ENCODE results near the gene ARHGDIA.
"Not testable (repeated sequence)": the region's sequence is repeated elsewhere in the genome, so short reads cannot be mapped to it uniquely, and the experiment has no call there.

The ARHGDIA gene

DNA sequence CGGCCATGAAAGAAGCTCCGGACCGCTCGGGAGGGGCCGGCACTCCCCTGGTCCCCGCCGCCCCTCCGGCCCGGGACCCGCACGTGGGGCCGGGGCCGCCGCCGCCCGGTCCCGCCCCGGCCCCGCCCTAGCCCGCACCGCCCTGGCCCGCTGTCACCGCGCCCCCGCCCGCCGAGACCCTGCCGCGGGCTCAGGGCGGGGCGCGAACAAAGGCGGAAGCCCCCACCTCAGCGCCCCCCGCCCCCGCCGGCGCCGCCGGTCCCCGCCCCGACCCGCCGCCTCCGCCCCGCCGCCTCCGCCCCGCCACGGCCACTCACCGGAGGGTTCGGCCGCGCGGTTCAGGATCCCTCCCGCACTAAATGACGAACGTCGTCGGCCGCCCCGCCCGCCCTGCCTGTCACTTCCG is at the start of gene ARHGDIA:
ARHGDIA (minus strand) TSS at position 357 of the 406 bp plus-strand sequence. CDS start 1,407 bp downstream, outside the sequence.
- no peak for DNase-seq

DNA sequence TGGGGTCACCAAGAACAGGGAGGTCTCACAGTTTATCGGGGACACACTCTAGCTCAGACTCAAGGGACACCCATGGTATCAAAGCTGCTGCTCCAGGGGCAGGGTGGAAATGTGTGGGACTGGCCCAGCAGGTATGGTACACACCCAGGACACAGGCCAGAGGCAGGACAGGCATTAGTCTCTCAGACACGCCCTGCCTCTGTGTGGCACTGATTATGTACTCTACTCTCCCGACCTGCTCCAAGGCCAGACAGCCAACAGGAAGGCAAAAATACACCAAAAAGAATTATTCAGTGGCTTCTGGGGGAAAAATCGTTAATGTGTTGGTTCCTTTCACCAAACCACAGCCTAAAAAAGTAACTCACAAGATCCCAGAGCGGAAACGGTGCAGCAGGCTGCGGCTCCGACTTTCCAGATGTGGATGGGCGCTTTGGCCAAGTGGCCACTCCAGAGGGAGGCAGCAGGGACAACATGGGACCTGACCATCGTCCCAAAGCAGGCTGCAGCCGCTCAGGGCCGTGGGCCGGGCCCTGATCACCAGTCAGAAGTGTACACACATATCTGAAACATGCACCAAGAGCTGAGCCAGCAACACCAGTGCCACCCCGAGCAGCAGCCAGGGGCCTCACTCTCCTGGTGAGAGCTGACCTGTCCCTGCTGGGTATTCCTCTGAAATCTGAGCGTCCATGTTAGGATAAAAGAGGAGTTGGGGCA is 47.9 kb upstream of the ARHGDIA start:
- no peak for DNase-seq

DNA sequence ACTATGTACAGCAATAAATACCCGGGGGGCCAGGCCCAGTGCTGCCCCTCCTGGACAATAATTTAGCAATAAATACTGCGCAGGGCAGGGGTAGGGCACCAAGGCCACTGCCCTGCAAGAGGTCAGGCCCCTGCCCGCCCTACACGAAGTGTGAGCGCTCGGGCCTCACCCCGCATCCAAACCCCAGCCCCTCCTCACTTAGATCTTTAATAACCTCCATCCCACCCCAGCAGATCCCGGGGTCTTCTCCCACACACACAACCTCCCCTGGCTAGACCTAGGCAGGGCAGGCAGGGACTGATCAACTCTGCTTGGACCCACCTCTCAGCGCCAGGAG is 47.2 kb upstream of the ARHGDIA start:
- DNase-seq = not testable (repeated sequence)

DNA sequence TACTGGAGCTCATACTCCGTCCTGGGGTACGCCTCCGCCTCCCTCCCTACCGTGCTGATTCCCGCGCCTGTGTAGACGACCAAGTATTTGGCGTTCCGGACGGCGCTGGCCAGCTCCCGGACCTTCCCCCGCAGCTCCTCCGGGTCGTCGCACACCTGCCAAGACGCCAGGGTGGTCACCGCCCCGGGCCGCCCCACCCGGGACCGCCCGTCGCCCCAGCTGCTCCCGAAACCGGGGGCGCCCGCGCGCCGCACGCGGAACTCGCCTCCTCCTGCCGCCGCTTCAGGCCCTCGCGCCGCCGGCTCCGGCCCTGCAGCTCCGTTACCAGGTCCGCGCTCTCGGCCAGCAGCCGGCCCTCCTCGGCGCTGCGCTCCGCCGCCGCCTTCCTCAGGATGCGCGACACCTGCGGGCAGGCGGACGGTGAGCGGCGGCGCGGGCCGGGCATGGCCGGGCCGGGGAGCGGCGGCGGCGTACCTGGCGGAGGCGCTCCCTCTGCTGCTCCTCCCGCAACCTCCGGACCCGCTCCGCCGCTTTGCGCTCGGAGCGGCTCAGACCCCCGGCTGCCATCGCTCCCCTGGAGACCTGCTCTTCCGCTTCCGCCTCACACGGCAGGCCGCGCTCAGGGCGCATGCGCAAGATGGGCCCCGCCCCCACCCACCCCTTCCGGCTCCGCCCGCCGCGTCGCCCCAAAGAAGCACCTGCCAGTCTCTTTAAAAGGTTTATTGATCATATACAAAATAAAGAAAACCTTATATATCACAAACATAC is 46.6 kb upstream of the ARHGDIA start, which contains the start of gene SIRT7:
SIRT7 (minus strand) TSS at position 612 of the 768 bp plus-strand sequence; CDS start at position 567, 45 bp downstream.
- peak; percentile 78 to 87 for DNase-seq

DNA sequence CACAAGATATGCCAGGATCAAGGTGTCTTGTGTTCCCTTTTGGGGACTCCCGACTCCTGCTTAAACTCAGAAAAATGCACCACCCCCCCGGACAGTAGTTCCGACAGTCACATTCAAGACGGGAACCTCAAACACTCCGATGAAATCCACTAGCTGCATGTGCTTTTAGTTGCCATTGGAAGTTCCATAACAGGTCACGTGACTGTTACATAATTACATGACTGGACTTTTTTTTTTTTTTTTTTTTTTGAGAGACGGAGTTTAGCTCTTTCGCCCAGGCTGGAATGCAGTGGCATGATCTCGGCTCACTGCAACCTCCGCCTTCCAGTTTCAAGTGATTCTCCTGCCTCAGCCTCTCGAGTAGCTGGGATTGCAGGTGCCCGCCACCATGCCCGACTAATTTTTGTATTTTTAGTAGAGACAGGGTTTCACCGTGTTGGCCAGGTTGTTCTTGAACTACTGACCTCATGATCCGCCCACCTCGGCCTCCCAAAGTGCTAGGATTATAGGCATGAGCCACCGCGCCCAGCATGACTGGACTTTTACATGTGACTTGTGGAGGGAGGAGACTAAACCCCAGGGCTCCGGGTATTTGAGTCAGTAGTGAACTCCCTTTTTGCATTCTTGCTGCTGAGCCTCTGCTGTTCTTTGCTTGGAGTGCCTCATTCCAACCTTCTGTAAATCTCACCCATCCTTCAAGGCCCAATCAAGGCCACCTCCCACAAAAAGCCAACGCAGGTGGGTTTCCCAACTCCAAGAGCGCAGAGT is 45.3 kb upstream of the ARHGDIA start:
- DNase-seq = no peak

DNA sequence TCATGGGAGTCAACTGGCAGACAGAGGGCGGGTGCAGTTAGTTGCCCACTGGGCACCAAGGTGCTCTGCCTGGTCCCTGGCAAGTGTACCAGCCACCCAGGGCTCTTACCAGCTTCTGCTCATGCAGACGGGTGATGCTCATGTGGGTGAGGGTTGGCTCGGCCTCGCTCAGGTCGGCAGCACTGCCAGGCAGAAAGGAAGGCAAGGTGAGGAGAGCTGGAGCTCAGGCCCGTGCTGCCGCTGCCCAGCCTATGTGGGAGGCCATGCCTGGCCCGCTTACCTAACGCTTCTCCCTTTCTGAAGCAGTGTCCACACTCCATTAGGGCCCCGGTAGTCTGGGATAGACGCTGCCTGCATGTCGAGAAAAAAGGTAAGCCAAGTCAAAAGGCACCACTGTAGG is 44.2 kb upstream of the ARHGDIA start:
- no peak for DNase-seq

DNA sequence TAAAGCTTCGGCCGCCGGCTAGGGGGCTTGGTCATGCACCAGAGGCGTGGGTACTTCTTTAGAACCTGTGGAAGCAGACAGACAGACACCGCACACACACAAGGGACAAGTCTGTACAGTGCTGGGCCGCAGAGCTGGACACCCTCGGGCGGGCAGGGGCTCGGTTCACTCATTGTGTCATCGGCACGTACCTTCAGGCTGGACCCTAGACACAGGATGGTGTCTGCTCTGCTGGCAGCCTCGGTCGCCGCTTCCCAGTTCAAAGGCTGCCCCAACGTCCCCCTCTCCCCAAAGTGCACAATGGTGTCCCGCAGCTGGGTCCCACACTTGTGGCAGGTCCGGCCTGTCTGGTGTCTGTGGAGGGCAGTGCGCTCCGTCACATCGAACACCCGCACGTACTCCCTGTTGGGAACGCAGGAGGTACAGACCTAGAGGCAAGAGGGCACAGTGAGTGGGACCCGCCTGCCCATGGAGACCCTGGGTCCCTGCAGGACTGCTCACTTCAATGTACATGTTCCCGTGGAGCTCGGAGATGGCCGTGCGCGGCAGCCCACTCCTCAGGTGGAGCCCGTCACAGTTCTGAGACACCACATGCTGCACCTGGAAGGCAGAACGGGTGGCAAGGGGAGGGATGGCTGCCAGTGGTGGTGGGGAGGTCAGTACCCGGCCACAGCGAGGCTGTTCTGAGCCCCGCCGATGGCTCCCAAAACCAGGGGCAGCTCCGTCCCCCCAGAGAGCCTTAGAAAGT is 43.1 kb upstream of the ARHGDIA start:
- no peak for DNase-seq

DNA sequence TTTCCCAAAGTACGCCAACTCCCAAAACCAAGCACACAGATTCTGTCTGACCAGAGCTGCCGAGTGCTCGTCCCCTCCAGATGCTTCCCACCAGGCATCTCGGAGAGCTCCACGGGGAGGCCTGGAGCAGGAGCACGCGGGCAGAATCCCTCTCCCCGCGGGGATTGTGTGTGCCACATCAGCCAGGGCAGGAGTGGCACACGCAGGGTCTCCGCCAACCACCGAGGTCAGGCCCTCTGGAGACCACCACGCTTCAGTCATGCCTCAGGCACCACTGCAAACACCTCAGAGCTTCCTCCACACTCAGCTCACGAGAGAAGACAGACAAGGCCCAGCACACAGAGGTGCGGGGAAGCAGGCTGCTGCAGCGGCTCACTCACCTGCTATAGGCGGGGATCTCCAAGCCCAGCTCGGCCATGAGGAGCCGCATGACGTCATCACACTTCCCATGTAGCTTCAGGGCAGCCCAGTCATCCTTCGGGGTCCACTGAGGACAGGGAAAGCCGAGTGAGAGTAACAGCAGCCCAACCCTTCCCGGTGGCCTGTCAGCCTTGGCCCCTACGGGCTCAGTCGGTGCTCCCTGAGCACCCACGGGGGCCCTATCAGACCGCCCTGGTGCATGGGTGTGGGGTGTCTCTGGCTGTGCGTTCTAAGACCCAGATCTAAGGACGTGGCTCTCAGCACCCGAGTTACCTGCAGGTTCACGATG is 42.4 kb upstream of the ARHGDIA start:
- DNase-seq = no peak

DNA sequence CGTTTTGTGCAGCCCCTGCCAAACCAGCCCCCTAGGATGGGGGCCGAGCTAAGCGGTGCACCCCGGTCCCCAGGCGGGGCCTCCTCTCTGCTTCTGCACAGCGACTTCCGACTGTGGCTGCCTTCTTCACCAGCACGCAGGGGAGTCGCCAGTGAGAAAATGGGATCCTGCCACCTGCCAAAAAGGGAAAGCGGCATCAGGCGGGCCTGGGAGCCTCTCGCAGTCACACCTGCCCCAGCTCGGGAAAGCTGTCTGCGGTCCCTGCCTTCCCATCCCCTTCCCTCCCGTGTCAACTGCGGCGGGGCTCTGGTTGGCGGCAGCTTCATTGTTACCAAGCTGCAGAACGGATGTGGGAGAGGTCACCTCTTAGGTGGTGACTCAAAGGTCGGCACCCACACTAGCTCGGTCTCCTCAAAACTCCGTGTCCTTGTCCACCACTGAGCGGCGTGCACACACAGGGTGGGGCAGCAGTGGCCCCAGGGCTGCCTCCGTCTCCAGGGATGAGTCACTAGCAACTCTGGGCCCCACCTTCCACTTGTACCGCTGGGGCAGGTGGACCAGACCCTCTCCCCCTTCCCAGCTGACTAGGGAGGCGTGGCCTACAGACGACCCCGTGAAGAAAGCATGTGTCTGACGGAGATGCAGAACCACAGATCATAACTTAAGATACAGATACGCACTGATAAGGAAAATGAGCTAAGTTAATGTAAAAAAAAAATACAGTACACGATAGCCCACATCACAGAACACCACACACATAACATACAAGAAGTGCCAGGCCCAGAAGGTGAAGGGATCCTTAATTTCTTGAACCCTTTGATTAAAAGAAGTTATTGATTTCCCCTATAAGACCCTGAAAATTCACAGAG is 41.5 kb upstream of the ARHGDIA start:
- no peak for DNase-seq

DNA sequence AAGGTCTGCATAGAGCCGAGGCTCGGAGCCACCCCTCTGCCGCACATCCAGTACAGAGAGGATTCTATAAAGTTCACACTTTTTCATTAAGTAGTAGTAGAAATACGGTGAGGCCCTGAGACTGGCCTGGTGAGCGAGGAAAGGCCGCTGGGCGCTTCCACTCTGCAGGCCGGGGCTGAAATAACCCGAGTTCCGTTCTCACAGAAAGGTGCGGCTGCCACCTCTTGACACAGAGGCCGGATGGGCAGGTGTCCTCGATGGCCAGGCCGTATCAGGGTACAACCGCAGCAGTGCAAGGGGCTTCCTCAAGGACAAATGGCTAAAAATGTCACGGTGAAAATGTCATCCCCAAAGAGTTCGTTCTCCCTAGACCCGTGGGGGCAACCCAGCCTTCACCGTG is 40.8 kb upstream of the ARHGDIA start:
- no peak for DNase-seq

DNA sequence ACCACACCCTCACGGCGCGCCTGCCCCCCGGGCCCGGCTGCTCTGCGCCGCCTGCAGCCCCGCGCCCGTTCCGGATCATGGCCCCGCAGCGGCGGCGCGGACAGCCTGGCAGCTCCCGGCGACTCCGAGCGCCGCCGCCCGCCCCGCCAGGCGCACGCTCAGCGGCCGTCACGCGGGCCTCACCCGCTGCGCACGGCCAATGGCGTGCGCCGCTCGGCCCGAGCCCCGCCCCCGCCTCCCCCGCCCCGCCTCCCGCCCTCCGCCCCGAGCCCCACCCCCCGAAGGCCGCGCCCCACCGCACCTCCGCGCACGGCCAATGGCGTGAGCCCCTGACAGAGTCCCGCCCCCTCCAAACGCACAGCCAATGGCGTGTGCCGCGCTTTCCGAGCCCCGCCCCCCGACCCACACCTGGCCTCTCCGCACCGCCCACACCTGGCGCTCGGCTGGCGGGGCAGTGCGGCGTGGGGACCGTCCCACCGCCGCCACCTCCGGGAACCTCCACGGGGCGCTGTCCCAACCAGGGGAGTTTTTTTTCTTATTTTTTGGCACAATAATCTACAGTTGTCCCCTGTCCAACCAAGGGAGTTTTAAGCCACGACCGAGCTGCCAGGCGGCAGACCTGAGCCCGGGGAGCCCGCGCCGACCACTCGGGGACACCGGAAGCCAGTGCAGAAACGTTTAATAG is 40.3 kb upstream of the ARHGDIA start, which contains the start of gene PCYT2:
PCYT2 (minus strand) TSS at position 123 of the 685 bp plus-strand sequence; CDS start at position 79, 44 bp downstream.
- peak; percentile 76 for DNase-seq

DNA sequence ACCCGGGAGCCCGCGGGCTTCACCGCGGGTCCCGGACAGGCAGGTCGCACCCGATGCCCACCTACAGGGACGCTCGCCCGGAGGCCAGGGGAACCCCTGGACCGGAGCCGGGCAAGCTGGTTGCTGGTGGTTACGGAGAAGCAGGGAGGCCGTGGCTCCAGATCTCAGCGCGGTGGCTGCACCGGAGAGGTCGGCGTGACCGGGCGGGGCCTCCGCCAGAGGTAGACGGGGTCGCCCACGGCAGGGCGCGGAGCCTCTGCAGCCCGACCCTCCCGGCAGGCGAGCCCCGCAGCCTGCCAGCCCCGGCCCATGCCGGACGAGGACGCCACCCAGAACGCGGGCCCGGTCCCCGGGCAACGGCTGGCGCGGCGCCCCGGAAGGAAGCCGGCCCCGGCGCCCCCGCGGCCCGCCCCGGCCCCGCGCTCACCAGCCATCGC is 39.7 kb upstream of the ARHGDIA start:
- no peak for DNase-seq

DNA sequence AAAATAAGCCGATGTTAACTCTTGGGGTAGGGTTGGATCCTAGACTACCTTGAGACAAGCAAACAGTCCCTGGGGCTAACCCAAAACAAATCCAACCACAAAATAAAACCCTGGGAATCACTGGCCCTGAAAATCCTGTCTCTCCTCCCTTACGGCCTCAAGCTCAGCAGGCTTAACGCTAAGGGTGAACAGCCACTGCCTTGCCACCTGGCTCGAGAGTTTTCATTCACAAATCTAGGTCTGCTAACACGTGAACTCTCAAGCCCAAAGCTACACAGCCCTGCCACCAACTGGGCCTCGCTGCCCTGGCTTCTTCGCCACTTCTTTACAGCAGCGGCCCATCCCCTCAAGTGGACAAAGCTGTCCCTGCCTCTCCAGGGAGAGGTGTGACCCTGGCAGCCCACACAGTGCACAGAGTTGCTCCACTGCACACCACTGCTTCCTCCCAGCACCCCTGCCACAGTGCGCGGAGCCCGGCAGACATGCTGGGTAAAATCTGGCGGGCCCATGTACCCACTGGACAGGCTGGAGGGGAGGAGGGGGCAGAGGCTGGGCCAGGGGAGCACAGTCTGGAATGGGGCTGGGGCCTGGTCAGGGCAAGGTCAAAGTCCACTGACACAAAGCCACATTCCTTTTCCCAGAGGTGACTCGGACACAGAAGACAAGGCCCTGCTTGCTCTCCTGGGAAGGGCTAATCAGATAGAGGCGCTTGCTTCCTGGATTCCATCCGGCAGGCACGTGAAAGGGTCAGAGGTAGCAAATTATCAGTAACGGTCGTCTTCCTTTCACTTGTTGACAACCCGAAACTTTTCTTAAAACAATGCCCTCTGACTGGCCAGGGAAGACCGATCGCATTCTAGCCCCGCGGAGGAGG is 39.1 kb upstream of the ARHGDIA start:
- DNase-seq = peak in 1 of 2 experiments; percentile 18

DNA sequence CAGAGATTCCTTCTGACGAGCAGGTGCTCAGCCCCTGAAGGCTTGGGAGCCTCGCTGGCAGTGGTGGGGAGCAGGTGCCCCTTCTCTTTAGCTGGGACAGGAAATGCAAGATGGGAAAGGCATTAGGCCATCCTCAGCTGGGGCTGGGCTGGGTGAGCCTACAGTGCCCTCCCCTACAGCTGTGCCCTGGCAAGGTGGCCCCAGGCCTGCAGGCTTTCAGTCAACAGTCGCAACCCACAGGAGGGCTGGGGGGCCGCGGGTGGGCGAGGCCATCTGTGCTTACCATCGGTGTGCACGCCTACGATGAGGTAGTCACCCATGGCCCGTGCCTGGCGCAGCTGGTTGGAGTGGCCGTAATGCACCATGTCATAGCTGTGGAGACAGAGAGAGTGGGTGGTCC is 38.1 kb upstream of the ARHGDIA start:
- DNase-seq = no peak

DNA sequence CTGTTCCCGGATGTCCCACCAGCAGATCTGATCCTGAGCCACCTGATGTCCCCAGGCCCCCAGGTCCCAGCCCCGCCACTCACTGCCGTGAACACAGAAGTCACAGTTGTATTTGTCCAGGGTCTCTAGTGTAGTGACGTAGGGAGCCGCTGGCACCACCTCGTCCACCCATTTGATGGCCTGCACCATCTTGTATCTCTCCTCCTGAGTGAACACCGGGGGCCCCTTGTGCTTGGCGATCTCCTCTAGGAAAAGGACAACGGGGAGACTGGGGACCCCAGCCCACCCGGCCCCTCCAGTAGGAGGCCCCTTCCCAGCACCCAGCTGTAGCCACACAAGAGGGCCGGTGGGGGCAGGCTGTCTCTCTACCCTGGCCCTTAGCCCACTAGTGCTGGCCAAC is 37.7 kb upstream of the ARHGDIA start:
- DNase-seq = no peak

DNA sequence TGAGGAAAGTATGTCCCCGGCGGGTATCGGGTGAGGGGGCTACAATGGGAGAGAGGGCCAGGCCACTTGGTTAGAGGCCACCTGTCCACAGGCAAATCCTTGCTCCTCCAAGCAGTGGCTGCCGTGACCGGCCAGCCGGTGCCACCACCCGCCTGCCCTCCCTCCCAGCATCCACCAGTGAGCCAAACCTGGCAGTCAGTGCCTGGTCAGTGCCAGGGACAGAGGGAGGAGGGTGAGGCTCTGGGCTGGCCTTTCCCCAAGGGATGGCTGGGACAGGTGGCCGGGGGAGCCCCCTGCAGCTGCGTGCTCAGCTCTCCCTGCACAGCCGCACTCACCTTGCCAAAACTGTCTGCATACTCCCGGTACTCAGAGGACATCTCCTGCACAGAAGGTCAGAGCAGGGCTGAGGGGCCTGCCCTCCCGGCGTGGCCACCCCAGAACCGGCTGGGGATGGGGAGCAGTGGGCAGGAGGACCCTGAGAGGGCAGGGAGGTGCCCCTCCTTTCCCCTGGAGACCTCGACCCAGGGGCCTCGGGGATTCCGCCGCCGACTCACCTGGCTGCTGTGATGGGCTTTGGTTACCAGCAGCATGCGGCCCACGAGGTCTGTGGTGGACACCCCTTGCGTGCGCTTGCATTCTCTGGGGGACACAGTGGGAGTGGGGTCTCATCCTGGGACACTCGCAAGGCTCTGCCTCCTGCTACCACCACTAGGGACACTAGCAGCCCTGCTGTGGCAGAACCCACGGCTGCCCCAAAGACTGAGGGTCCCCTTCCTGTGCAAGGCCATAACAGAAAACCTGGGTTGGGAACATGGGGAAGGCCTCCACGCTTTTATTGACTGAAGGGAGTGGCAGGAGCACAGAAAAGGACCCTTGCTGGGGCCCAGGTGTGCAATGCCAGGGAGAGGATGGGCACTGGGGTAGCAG is 36.3 kb upstream of the ARHGDIA start:
- DNase-seq = no peak

DNA sequence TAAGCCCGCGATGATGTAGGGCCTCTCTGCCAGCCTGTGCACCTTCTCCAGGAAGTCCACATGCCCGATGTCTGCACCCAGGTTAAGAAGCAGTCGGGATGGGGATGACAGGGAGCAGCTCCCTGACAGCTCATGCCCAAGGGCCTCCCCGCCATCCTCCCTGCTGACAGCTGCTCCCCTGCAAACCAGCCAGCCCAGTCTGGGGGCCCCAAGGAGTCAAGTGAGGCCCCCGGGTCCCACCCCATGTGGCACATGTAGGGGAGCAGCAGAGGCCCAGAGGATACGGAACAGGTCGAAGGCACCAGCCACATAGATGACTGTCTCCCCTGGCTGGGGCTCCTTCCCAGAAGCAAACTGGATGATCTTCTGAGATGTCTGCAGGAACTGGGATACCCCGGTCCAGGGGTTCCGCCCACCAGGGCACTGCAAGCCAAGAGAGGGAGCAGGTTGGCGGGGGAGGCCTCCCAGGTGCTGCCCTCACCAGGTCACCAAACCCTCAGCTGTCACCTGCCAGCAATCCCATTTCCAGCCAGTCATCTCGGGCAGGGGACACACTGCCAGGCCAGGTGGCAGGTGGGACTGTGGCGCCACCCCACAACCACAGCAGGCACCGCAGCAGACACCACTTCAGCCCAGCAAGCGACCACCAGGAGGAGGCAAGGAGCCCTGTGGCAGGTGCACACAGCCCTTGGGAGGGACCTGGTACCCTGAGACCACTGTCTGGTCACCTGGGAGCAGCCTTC is 35.5 kb upstream of the ARHGDIA start:
- no peak for DNase-seq

Measured in AML-193 (cell line).